Stomach (tissue), 9 donors: ENCODE results near the gene BTK. TPM values are rescaled to one million over a fixed set of nuclear protein-coding genes. Genes with fewer than 3 reads are reported as not detected.

Source experiments
- DNase-seq, 2 donors: peaks; one replicate each; pipeline versions ENCODE4 v3.0.0 to v3.0.0-alpha.2; 2013 to 2019
- H3K27ac ChIP-seq, 5 donors: fragments of 200-600 bp in 4 of 5; sonication (generic) in 4 of 5; one replicate each; pipeline ENCODE4 v1.5.1; 2013 to 2019; ENCODE audit warnings: mild to moderate bottlenecking in 1 of 5, moderate library complexity in 1 of 5
- H3K27me3 ChIP-seq, 3 donors: fragments of 200-600 bp; sonication (generic); one replicate each; pipeline ENCODE4 v1.5.1; 2017 to 2019; ENCODE audit warnings: mixed run types in 1 of 3
- H3K36me3 ChIP-seq, 4 donors: fragments of 200-600 bp; sonication (generic); 1 replicate in 3 of 4; 2 replicates in 1 of 4; pipeline ENCODE4 v1.5.1; 2016 to 2019
- H3K4me1 ChIP-seq, 4 donors: fragments of 200-600 bp; sonication (generic); one replicate each; pipeline ENCODE4 v1.5.1; 2016 to 2019
- H3K4me3 ChIP-seq, 4 donors: fragments of 200-600 bp; sonication (generic) in 3 of 4; one replicate each; pipeline ENCODE4 v1.5.1; 2016 to 2019; ENCODE audit warnings: mild to moderate bottlenecking in 1 of 4
- H3K9me3 ChIP-seq, 4 donors: fragments of 200-600 bp; sonication (generic); one replicate each; pipeline ENCODE4 v1.5.1; 2016 to 2019
- CTCF ChIP-seq, 7 experiments: fragments of 450-650 bp in 4 of 7; fragments of 200-600 bp in 3 of 7; sonication (generic) in 3 of 7; IDR thresholded peaks; one replicate each; pipeline ENCODE4 v1.5.1; 2016 to 2019; ENCODE audit warnings: antibody characterized with exemption in 7 of 7, control low read depth in 2 of 7, mild to moderate bottlenecking in 1 of 7
- EP300 ChIP-seq: sonication (generic); formaldehyde crosslinking; IDR thresholded peaks from one replicate; pipeline ENCODE4 v1.6.1; 2017; ENCODE audit warnings: antibody characterized with exemption
- POLR2A ChIP-seq, 4 donors: fragments of 450-650 bp; IDR thresholded peaks; one replicate each; pipeline ENCODE4 v1.6.1; 2016; ENCODE audit warnings: antibody characterized with exemption in 4 of 4, control low read depth in 2 of 4, mild to moderate bottlenecking in 1 of 4, moderate library complexity in 1 of 4
- POLR2AphosphoS5 ChIP-seq, 3 donors: sonication (generic); formaldehyde crosslinking; IDR thresholded peaks; one replicate each; pipeline ENCODE4 v1.6.1; 2016; ENCODE audit warnings: antibody characterized with exemption in 3 of 3
- WGBS, 5 donors: extraction: QIAGEN DNeasy Blood & Tissue Kit in 3 of 5; methylation state at CpG; one replicate each; pipeline versions ENCODE4 v1.1.5 to v1.1.7; 2013 to 2018; 5-methylcytosine and 5-hydroxymethylcytosine counted together
- intact Hi-C: fragments of 100-400 bp; cut with DNase I; formaldehyde crosslinking; loops from one replicate; pipeline ENCODE4 v1.15.1; 2023; ENCODE audit warnings: low total_unique reads
- polyA plus RNA-seq, 3 donors: library from polyadenylated mRNA; stranded (reverse); fragments of 200-250 nt; gene quantifications; one replicate each; pipeline ENCODE4 v1.2.3, GENCODE V29; 2013
- total RNA-seq, 5 donors: library from RNA; depleted of rRNA; stranded (reverse); fragments of >200 nt; gene quantifications; one replicate each; pipeline versions ENCODE4 v1.1.0 to v1.2.3, GENCODE V29; 2014 to 2016
- donor health status: healthy with polysubstance abuse.
- donor health status: Bipolar disorder and iron deficiency.
- donor health status: healthy.

Gene BTK
- total and polyA plus RNA-seq, 8 donors = 1.3 to 8.7 (median 2.9) TPM; not detected in 2

- intact Hi-C loops = no loop called here
- Histone ChIP-seq H3K36me3 (peaks cover 3 to 21% (median 14%) of the 10 kb centered on the region in 4 donors), H3K4me1 (peaks cover 0 to 72% (median 26%) of the 10 kb centered on the region in 4 donors), H3K4me3 (no peak overlapping the region), H3K27ac (peak overlapping the region in 4 of 5 donors; percentile 44 to 80 (median 66)), H3K27me3 (peaks cover 0 to 9% (median 0%) of the 10 kb centered on the region in 3 donors), H3K9me3 (no peaks in the 10 kb centered on the region)
- TF ChIP-seq POLR2AphosphoS5 (IDR thresholded peaks at IDR 0.05) (no peak), CTCF (IDR thresholded peaks at IDR 0.05) (peak in 5 of 7 experiments; percentile 34 to 79 (median 60))
- WGBS, 5 donors = 23 to 37% (median 28%) methylated on average over 8 to 12 of the region's 12 CpGs
- peak in 1 of 2 donors; percentile 87 for DNase-seq
Observed at GRCh38 chrX:101415180-101416145, 29.5 kb upstream of the BTK start.

- Histone ChIP-seq H3K27me3 (no peaks in the 10 kb centered on the region), H3K4me1 (peaks cover 0 to 64% (median 25%) of the 10 kb centered on the region in 4 donors), H3K4me3 (no peak overlapping the region), H3K27ac (peak overlapping the region in 1 of 5 donors; percentile 51), H3K36me3 (peaks cover 3 to 21% (median 14%) of the 10 kb centered on the region in 4 donors), H3K9me3 (peaks cover 0 to 4% (median 0%) of the 10 kb centered on the region in 4 donors)
- DNase-seq = no peak
- intact Hi-C loops = no loop called here
- TF ChIP-seq POLR2A (IDR thresholded peaks at IDR 0.05) (no peak), CTCF (IDR thresholded peaks at IDR 0.05) (no peak), EP300 (no peak), POLR2AphosphoS5 (IDR thresholded peaks at IDR 0.05) (no peak)
- 75 to 87% (median 84%) methylated on average over 10 of the region's 10 CpGs for WGBS, 5 donors
Observed at GRCh38 chrX:101411984-101412383, 26.0 kb upstream of the BTK start.

GRCh38 chrX:101410461-101410860, 24.5 kb upstream of the BTK start:
- peaks cover 0 to 4% (median 0%) of the 10 kb centered on the region in 4 donors for H3K9me3 ChIP-seq
- intact Hi-C loops = no loop called here
- H3K27me3 ChIP-seq = no peaks in the 10 kb centered on the region
- WGBS, 5 donors = 19 to 45% (median 34%) methylated on average over 7 of the region's 7 CpGs
- DNase-seq = peak in 1 of 2 donors; percentile 20
- no peak for TF ChIP-seq POLR2AphosphoS5 (IDR thresholded peaks at IDR 0.05)
- TF ChIP-seq POLR2A (IDR thresholded peaks at IDR 0.05) = no peak
- TF ChIP-seq EP300 = no peak
- TF ChIP-seq CTCF (IDR thresholded peaks at IDR 0.05) = no peak
- peaks cover 3 to 21% (median 14%) of the 10 kb centered on the region in 4 donors for H3K36me3 ChIP-seq
- H3K4me1 ChIP-seq = peaks cover 0 to 58% (median 20%) of the 10 kb centered on the region in 4 donors
- H3K4me3 ChIP-seq = peak overlapping the region in 2 of 4 donors; percentile 44 to 51
- H3K27ac ChIP-seq = peak overlapping the region in 2 of 5 donors; percentile 17 to 62

GRCh38 chrX:101409043-101409442, 23.1 kb upstream of the BTK start:
- TF ChIP-seq CTCF (IDR thresholded peaks at IDR 0.05) (no peak), POLR2AphosphoS5 (IDR thresholded peaks at IDR 0.05) (no peak), EP300 (no peak), POLR2A (IDR thresholded peaks at IDR 0.05) (no peak)
- WGBS, 5 donors = 0 to 35% (median 2%) methylated on average over 6 of the region's 6 CpGs
- H3K27ac ChIP-seq = peak overlapping the region in 4 of 5 donors; percentile 89 to 95 (median 91)
- H3K4me3 ChIP-seq = peak overlapping the region; percentile 44 to 62 (median 50)
- peaks cover 3 to 21% (median 14%) of the 10 kb centered on the region in 4 donors for H3K36me3 ChIP-seq
- peak in 1 of 2 donors; percentile 23 for DNase-seq
- H3K4me1 ChIP-seq = peaks cover 0 to 49% (median 17%) of the 10 kb centered on the region in 4 donors
- no peaks in the 10 kb centered on the region for H3K27me3 ChIP-seq
- intact Hi-C loops = no loop called here
- peaks cover 0 to 4% (median 0%) of the 10 kb centered on the region in 4 donors for H3K9me3 ChIP-seq
